22Rv1 (cell line): ENCODE results near the gene FCN3.

Experiments
- H3K27ac ChIP-seq: fragments of 450-650 bp; 2 replicates; pipeline ENCODE4 v1.5.1; 2017
- ZFX ChIP-seq: fragments of 450-650 bp; IDR thresholded peaks from 2 replicates; pipeline ENCODE4 v1.6.1; 2017; ENCODE audit warnings: antibody characterized with exemption, borderline replicate concordance
- TF ChIP-seq, protein P1 (sequence below): fragments of 450-650 bp; IDR thresholded peaks from 2 replicates; pipeline ENCODE4 v1.5.1; 2017; ENCODE audit warnings: mild to moderate bottlenecking

FCN3 gene

DNA sequence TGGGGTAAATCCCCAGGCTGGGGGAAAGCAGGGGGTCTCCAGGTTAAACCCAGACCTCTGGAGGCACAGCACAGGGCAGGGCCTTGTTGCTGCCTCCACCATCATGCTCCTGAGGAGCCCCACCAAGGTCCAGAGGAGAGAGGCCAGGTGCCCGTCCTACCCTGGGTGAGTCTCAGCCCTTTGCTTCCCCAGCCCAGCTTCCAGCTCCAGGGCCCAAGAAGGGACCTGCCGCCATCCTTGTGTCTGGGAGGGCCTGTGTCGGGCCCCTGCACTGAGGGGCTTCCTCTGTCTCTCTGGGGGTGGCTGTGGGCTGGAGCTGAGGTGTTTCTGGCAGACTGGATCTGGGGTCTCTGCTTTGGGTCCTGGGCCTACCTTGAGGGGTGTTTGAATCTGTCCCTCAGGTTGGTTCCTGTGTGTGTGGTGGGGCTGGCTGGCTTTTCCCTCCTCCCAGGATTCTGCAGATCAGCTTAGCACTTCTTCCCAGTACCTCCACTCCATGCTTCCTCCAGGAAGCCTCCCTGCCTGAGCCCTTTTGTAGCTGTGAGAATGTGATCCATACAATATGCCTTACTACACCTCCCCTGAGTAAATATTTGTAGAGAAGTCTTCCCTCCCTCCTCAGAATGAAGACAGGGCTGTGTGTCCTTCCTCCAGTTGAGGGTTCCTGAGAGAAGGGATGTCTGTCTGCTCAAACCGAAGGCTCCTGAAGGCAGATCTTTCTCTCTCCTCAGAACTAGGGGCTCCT, 24.0 kb upstream of the FCN3 start:
- H3K27ac ChIP-seq: no peak overlapping the region
- no peak for TF ChIP-seq ZFX
- TF ChIP-seq, protein P1, sequence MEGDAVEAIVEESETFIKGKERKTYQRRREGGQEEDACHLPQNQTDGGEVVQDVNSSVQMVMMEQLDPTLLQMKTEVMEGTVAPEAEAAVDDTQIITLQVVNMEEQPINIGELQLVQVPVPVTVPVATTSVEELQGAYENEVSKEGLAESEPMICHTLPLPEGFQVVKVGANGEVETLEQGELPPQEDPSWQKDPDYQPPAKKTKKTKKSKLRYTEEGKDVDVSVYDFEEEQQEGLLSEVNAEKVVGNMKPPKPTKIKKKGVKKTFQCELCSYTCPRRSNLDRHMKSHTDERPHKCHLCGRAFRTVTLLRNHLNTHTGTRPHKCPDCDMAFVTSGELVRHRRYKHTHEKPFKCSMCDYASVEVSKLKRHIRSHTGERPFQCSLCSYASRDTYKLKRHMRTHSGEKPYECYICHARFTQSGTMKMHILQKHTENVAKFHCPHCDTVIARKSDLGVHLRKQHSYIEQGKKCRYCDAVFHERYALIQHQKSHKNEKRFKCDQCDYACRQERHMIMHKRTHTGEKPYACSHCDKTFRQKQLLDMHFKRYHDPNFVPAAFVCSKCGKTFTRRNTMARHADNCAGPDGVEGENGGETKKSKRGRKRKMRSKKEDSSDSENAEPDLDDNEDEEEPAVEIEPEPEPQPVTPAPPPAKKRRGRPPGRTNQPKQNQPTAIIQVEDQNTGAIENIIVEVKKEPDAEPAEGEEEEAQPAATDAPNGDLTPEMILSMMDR: no peak

- no peak overlapping the region for H3K27ac ChIP-seq
- TF ChIP-seq ZFX: no peak
- TF ChIP-seq, protein P1: no peak
These were observed 23.1 kb upstream of the FCN3 start for GRCh38 chr1:27397749-27398148.

GRCh38 chr1:27397110-27397509, 22.5 kb upstream of the FCN3 start:
- TF ChIP-seq, protein P1: no peak
- TF ChIP-seq ZFX: no peak
- H3K27ac ChIP-seq: no peak overlapping the region

DNA sequence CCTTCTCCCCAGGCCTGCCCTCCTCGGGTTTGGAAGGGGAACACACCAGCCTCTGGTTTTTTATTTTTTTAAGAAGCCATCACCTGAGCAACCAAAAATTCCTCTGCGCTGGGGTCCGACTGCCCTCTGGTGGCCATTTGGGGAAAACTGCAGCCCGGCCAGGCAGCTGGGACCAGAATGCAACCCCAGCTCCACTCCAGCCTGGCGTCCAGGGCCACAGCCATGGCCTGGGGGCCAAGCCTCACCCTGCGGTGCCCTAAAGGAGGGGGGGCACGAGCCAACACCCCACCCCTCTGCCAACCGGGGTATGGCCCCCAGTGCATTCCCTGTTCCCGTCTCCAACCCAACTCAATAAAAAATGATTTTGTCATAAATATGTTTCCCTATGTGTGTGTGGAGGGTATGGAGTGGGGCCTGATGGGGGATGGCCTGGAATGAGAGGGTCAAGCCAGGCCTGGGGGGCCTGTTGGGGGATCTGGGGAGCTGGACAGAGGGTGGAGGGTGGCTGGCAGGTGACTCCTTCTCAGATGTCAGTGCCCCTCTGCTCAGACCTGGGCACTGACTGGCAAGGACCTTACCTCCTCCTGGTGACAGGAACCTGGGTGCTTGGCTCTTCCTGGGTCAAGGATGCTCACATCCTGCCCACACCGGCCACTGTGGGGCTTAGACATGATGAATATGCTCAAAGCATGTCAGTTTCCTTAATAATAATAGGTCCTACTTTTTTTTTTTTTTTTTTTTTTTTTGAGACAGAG, 21.0 kb upstream of the FCN3 start:
- TF ChIP-seq, protein P1: peak; percentile 98
- no peak for TF ChIP-seq ZFX
- no peak overlapping the region for H3K27ac ChIP-seq

- no peak for TF ChIP-seq ZFX
- TF ChIP-seq, protein P1: no peak
- no peak overlapping the region for H3K27ac ChIP-seq
These were observed 20.3 kb upstream of the FCN3 start for GRCh38 chr1:27394925-27395324.

- TF ChIP-seq ZFX: no peak
- TF ChIP-seq, protein P1: no peak
These were observed 19.6 kb upstream of the FCN3 start for GRCh38 chr1:27394282-27394658.

More at GRCh38 chr1:27394282-27394658, 19.6 kb upstream of the FCN3 start:
- H3K27ac ChIP-seq: no peak overlapping the region
